ENCODE data around the gene CHMP6. TPM values are rescaled to one million over a fixed set of nuclear protein-coding genes. Genes with fewer than 3 reads are reported as not detected.

The CHMP6 gene
- total and polyA plus RNA-seq, 9 of the 15 experiments (the other 6 are each of a cell fraction or from before 2014, with no cell fraction given), result 0.25 to 30.4 (median 13.4) TPM

GRCh38 chr17:81018044-81018802 is 26.6 kb downstream of the CHMP6 start (continued):
- TF ChIP-seq PTRF (tag; IDR thresholded peaks at IDR 0.05) (no peak), IRF2 (CRISPR knock-in tag; IDR thresholded peaks at IDR 0.05) (no peak), CHCHD3 (CRISPR knock-in tag; IDR thresholded peaks at IDR 0.05) (no peak), ZKSCAN3 (CRISPR knock-in tag; IDR thresholded peaks at IDR 0.05) (no peak), STAT5B (CRISPR knock-in tag; IDR thresholded peaks at IDR 0.05) (no peak), TCFL5 (CRISPR knock-in tag; conservative IDR thresholded peaks at IDR 0.05) (no peak), ZNF12 (CRISPR knock-in tag; IDR thresholded peaks at IDR 0.05) (no peak), SP1 (CRISPR knock-in tag; IDR thresholded peaks at IDR 0.05) (0 out of 2 replicates have a peak, but pooled peaks have one; percentile 22), ZNF79 (CRISPR knock-in tag; IDR thresholded peaks at IDR 0.05; ENCODE audit: low read depth) (no peak), ZBTB8A (IDR thresholded peaks at IDR 0.05; ENCODE audit: partially characterized antibody) (no peak), FOXA3 (CRISPR knock-in tag; conservative IDR thresholded peaks at IDR 0.05 in 1 of 2, IDR thresholded peaks at IDR 0.05 in 1 of 2) (no peak; a peak in 2 of 4 replicates), POLR2G (IDR thresholded peaks at IDR 0.05; ENCODE audit: low read depth, low read length) (peak; percentile 71), STAT5A (IDR thresholded peaks at IDR 0.05; ENCODE audit: borderline replicate concordance, low read length) (peak; percentile 62), RAD51 (IDR thresholded peaks at IDR 0.05; ENCODE audit: borderline replicate concordance, low read depth) (no peak; the same call in 1 of the 2 replicates), ZNF311 (CRISPR knock-in tag; IDR thresholded peaks at IDR 0.05) (no peak), GABPA (tag; conservative IDR thresholded peaks at IDR 0.05; ENCODE audit: low read depth) (peak; percentile 81), ZBTB17 (CRISPR knock-in tag; IDR thresholded peaks at IDR 0.05) (no peak; the same call in 1 of the 2 replicates), GABPB1 (CRISPR knock-in tag; IDR thresholded peaks at IDR 0.05) (no peak; the same call in 1 of the 2 replicates), ARNT (IDR thresholded peaks at IDR 0.05) (no peak), ZNF507 (tag; conservative IDR thresholded peaks at IDR 0.05) (no peak), NBN (IDR thresholded peaks at IDR 0.05; ENCODE audit: low read depth) (peak; percentile 73; the same call in 1 of the 2 replicates), HNRNPUL1 (IDR thresholded peaks at IDR 0.05; ENCODE audit: low read length) (no peak), MLX (CRISPR knock-in tag; conservative IDR thresholded peaks at IDR 0.05) (no peak), SMARCE1 (IDR thresholded peaks at IDR 0.05) (peak; percentile 15; the same call in 1 of the 2 replicates)
- TF ChIP-seq, protein P1, sequence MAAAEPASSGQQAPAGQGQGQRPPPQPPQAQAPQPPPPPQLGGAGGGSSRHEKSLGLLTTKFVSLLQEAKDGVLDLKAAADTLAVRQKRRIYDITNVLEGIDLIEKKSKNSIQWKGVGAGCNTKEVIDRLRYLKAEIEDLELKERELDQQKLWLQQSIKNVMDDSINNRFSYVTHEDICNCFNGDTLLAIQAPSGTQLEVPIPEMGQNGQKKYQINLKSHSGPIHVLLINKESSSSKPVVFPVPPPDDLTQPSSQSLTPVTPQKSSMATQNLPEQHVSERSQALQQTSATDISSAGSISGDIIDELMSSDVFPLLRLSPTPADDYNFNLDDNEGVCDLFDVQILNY (CRISPR knock-in tag; IDR thresholded peaks at IDR 0.05), result no peak
- TF ChIP-seq, protein P2, sequence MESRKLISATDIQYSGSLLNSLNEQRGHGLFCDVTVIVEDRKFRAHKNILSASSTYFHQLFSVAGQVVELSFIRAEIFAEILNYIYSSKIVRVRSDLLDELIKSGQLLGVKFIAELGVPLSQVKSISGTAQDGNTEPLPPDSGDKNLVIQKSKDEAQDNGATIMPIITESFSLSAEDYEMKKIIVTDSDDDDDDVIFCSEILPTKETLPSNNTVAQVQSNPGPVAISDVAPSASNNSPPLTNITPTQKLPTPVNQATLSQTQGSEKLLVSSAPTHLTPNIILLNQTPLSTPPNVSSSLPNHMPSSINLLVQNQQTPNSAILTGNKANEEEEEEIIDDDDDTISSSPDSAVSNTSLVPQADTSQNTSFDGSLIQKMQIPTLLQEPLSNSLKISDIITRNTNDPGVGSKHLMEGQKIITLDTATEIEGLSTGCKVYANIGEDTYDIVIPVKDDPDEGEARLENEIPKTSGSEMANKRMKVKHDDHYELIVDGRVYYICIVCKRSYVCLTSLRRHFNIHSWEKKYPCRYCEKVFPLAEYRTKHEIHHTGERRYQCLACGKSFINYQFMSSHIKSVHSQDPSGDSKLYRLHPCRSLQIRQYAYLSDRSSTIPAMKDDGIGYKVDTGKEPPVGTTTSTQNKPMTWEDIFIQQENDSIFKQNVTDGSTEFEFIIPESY (CRISPR knock-in tag; IDR thresholded peaks at IDR 0.05), result no peak
- TF ChIP-seq, protein P3, sequence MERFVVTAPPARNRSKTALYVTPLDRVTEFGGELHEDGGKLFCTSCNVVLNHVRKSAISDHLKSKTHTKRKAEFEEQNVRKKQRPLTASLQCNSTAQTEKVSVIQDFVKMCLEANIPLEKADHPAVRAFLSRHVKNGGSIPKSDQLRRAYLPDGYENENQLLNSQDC (CRISPR knock-in tag; IDR thresholded peaks at IDR 0.05), result no peak
